HEK293T (cell line): Measurements from ENCODE around the gene LETM1.

Source experiments
- CTCF ChIA-PET: fragments of 350-600 bp; formaldehyde crosslinking; extraction: SDS; loops from one replicate; lab custom pipeline; 2021; ENCODE audit warnings: antibody characterized with exemption, inconsistent platforms; lab: Yijun Ruan, JAX
- POLR2A ChIA-PET: fragments of 350-600 bp; formaldehyde crosslinking; extraction: SDS; loops from one replicate; lab custom pipeline; 2020; ENCODE audit warnings: antibody characterized with exemption, inconsistent platforms; lab: Yijun Ruan, JAX
- DNase-seq: peaks from one replicate; pipeline ENCODE4 v3.0.0; 2012; ENCODE audit warnings: mixed read lengths; ENCODE audit errors: extremely low spot score
- ARNT ChIP-seq: fragments of 450-650 bp; IDR thresholded peaks from 2 replicates; pipeline ENCODE4 v1.6.1; 2017; ENCODE audit warnings: mild to moderate bottlenecking
- BHLHE40 ChIP-seq: fragments of 450-650 bp; IDR thresholded peaks from 2 replicates; pipeline ENCODE4 v1.6.1; 2016; ENCODE audit warnings: mild to moderate bottlenecking, moderate library complexity, borderline replicate concordance
- CTBP1 ChIP-seq: fragments of 450-650 bp; IDR thresholded peaks from 2 replicates; pipeline ENCODE4 v1.6.1; 2016; ENCODE audit warnings: borderline replicate concordance
- ELF4 ChIP-seq: fragments of 450-650 bp; IDR thresholded peaks from 2 replicates; pipeline ENCODE4 v1.6.1; 2017; ENCODE audit warnings: antibody characterized with exemption
- FOXA1 ChIP-seq: fragments of 450-650 bp; IDR thresholded peaks from 2 replicates; pipeline ENCODE4 v1.6.1; 2016; ENCODE audit warnings: mild to moderate bottlenecking
- FOXK2 ChIP-seq: fragments of 450-650 bp; IDR thresholded peaks from 2 replicates; pipeline ENCODE4 v1.6.1; 2016; ENCODE audit warnings: mild to moderate bottlenecking
- FOXM1 ChIP-seq: fragments of 450-650 bp; IDR thresholded peaks from 2 replicates; pipeline ENCODE4 v1.6.1; 2017; ENCODE audit warnings: mild to moderate bottlenecking, borderline replicate concordance
- HDGF ChIP-seq: fragments of 450-650 bp; IDR thresholded peaks from 2 replicates; pipeline ENCODE4 v1.6.1; 2017; ENCODE audit warnings: antibody characterized with exemption, borderline replicate concordance
- L3MBTL2 ChIP-seq: fragments of 450-650 bp; conservative IDR thresholded peaks from 2 replicates; pipeline ENCODE4 v1.6.1; 2016; ENCODE audit warnings: mild to moderate bottlenecking
- LEF1 ChIP-seq: fragments of 450-650 bp; IDR thresholded peaks from 2 replicates; pipeline ENCODE4 v1.6.1; 2017; ENCODE audit warnings: mild to moderate bottlenecking, borderline replicate concordance
- NFRKB ChIP-seq: fragments of 450-650 bp; IDR thresholded peaks from 2 replicates; pipeline ENCODE4 v1.6.1; 2016; ENCODE audit warnings: mild to moderate bottlenecking, moderate library complexity
- SP1 ChIP-seq: fragments of 450-650 bp; IDR thresholded peaks from 2 replicates; pipeline ENCODE4 v1.6.1; 2017
- SUZ12 ChIP-seq: fragments of 450-650 bp; IDR thresholded peaks from 2 replicates; pipeline ENCODE4 v1.6.1; 2016; ENCODE audit warnings: mild to moderate bottlenecking
- TARDBP ChIP-seq: fragments of 450-650 bp; IDR thresholded peaks from 2 replicates; pipeline ENCODE4 v1.6.1; 2016
- ZNF384 ChIP-seq: fragments of 450-650 bp; IDR thresholded peaks from 2 replicates; pipeline ENCODE4 v1.6.1; 2016
- TF ChIP-seq, protein P1 (sequence below): fragments of 450-650 bp; IDR thresholded peaks from 2 replicates; pipeline ENCODE4 v1.6.1; 2016

LETM1 gene

DNA sequence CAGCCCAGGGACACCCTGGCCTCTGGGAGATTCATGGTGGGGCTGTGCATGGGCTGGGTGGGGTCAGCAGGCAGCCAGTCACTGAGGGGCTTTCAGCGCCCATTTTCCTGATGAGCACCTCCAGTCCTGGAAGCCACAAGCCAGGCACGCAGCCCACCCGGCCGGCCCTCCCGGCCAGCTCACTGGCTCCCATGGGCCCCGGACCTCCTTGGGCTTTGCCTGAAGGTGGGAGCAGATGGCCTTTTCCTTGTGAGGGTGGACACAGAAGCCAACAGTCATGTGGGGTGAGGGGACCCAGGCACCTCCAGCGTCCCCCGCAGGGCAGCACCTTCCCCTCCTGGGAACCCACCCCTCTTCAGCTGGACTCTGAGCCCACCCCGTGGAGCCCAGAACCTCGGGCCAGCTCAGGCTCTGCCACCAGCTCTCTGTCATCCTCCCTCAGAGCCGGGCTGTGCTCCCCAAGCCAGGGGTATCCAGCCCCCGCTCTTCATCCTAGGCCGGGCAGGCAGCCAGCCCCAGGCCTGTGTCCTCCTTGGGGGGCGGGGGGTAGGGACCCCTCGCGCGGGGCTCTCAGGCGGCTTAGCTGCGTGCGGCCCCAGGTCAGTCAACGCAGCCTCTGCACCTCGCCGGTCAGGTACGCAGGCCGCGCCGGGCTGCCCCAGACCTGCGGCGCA lies 63.7 kb downstream of the LETM1 start:
- DNase-seq = no peak
- CTCF ChIA-PET = interaction anchor here (0.8 to 1.7 kb wide), 4 partner anchors 9 to 46 kb away, joined by 3 to 4 read pairs (median 4); no protein-coding TSS in a partner anchor
- POLR2A ChIA-PET = interaction anchor here (1.0 to 1.1 kb wide), 3 partner anchors 8 to 80 kb away, joined by 3 to 4 read pairs (median 4); partner anchors contain the start of gene SLBP
- TF ChIP-seq FOXA1 (no peak), FOXM1 (no peak), NFRKB (no peak), BHLHE40 (no peak), ZNF384 (no peak), ARNT (no peak), ELF4 (no peak), L3MBTL2 (no peak), SP1 (no peak), CTBP1 (no peak), LEF1 (no peak), SUZ12 (no peak), HDGF (no peak), TARDBP (no peak), FOXK2 (no peak)
- TF ChIP-seq, protein P1, sequence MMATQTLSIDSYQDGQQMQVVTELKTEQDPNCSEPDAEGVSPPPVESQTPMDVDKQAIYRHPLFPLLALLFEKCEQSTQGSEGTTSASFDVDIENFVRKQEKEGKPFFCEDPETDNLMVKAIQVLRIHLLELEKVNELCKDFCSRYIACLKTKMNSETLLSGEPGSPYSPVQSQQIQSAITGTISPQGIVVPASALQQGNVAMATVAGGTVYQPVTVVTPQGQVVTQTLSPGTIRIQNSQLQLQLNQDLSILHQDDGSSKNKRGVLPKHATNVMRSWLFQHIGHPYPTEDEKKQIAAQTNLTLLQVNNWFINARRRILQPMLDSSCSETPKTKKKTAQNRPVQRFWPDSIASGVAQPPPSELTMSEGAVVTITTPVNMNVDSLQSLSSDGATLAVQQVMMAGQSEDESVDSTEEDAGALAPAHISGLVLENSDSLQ = no peak

DNA sequence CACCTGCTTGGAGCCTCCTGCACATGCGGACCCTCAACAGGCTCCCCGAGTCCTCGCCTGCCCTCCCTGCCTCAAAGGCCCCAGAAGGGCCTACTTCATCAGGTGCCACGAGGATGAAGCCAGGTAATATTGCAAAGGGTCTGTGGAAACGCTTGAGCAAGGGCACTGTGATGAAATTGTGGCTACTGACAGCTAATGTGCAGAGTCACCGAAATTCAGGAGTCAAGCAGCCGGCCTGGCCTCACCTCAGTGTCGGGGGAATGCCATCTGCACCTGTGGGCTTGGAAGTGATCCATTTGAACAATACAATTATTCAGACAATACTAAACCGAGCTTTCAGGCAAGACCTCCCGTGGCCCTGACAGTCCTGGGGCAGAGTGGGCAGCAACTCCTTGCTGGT lies 66.0 kb downstream of the LETM1 start:
- TF ChIP-seq FOXA1 (no peak), ELF4 (no peak), L3MBTL2 (no peak), CTBP1 (no peak), SUZ12 (no peak), TARDBP (no peak), ARNT (no peak), LEF1 (no peak), FOXK2 (no peak), NFRKB (no peak), SP1 (no peak), FOXM1 (no peak)
- TF ChIP-seq, protein P1 = no peak
- POLR2A ChIA-PET = interaction anchor here (1.1 kb wide), 1 partner anchor 13 kb away, joined by 3 read pairs; no protein-coding TSS in a partner anchor
- CTCF ChIA-PET = no interaction called here
- DNase-seq = no peak

DNA sequence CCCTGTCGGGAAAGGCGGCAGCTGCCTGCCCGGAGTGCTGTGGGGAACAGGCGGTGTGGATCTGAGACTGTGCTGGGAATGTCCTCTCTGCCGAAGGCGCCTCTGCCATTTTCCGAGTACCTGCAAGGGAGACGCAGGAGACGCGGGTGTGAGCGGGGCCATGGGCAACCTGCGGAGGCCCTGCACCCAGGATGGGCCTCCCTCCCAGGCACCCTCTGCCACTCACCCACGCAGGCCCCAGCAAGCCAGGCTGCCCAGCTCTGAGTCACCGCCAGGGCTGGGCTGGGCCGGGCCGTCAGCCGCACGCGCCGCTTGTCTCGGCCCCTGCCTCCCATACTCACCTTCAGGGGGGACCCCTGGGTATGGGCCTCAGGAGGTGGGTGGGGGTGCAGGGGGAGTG lies 66.4 kb downstream of the LETM1 start:
- TF ChIP-seq SUZ12 (no peak), SP1 (no peak), ELF4 (no peak), NFRKB (no peak), TARDBP (no peak), LEF1 (no peak), HDGF (no peak), L3MBTL2 (no peak), ZNF384 (no peak), ARNT (no peak)
- TF ChIP-seq, protein P1 = no peak
- ChIA-PET POLR2A (interaction anchor here (1.1 kb wide), 1 partner anchor 12 kb away, joined by 3 read pairs; no protein-coding TSS in a partner anchor), CTCF (interaction anchor here (0.7 kb wide), 1 partner anchor 8 kb away, joined by 3 read pairs; no protein-coding TSS in a partner anchor)
- DNase-seq = no peak

DNA sequence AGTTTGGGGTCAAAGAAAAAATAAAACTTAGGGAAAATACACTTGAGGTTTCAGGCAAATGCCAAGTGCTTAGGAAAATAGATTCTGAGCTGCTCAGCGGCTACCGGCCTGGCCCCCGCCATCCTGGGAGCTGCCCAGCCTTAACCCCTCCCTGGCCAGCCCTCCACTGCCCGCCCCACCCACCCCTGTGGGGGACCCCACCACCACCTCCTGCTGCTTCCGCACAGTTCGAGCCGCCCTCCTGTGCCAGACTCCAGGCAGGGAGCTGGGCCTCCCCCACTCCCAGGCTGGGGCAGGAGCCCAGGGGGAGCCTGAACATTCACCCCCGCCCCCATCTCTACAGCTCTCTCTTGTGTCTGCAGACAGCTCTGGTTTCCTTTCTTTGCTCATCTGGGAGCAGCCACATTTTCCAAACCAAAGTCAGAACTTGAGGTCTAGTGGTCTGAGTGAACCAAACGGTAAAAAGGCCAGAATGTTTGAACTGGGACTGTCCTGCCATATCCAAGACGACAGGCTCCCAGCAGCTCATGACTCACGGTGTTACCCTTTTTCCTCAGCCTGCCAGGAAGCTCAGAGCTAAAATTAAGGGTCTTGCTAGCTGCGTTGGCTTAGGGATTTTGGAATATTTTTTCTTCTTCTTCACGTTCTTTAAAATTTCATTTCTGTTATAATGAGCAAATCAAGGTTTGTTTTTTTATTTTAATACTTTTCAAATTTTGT lies 67.5 kb downstream of the LETM1 start:
- ChIA-PET CTCF (interaction anchor here (0.7 to 1.2 kb wide), 2 partner anchors 7 to 42 kb away, joined by 3 to 6 read pairs; no protein-coding TSS in a partner anchor), POLR2A (interaction anchor here (0.8 kb wide), 1 partner anchor 25 kb away, joined by 3 read pairs; no protein-coding TSS in a partner anchor)
- TF ChIP-seq LEF1 = no peak
- no peak for TF ChIP-seq BHLHE40
- TF ChIP-seq ELF4 = no peak
- TF ChIP-seq HDGF = no peak
- no peak for TF ChIP-seq ZNF384
- no peak for TF ChIP-seq NFRKB
- TF ChIP-seq TARDBP = no peak
- TF ChIP-seq, protein P1 = no peak
- TF ChIP-seq SUZ12 = no peak
- TF ChIP-seq CTBP1 = no peak
- no peak for TF ChIP-seq ARNT
- TF ChIP-seq FOXA1 = no peak
- TF ChIP-seq FOXM1 = no peak
- TF ChIP-seq FOXK2 = no peak
- no peak for TF ChIP-seq L3MBTL2
- no peak for TF ChIP-seq SP1
- DNase-seq = no peak
